HG03565 (cell line): Measurements from ENCODE around the gene MN1.

Experiments
- ATAC-seq: cut with Tn5 transposase; IDR thresholded peaks from one replicate; pipeline ENCODE4 v1.9.1; 2021; ENCODE audit warnings: mild to moderate bottlenecking, moderate library complexity; ENCODE audit not compliant: unreplicated experiment

Gene MN1

GRCh38 chr22:27800250-27801201, 1.0 kb downstream of the MN1 start:
- no peak for ATAC-seq

GRCh38 chr22:27799827-27800249, 1.7 kb downstream of the MN1 start:
- ATAC-seq = no peak

GRCh38 chr22:27799015-27799826, 2.3 kb downstream of the MN1 start:
- no peak for ATAC-seq

- no peak for ATAC-seq
Observed at GRCh38 chr22:27798511-27799014, 3.0 kb downstream of the MN1 start.

- no peak for ATAC-seq
Observed at GRCh38 chr22:27797520-27798391, 3.8 kb downstream of the MN1 start.

GRCh38 chr22:27796829-27797519, 4.6 kb downstream of the MN1 start:
- ATAC-seq = no peak

- no peak for ATAC-seq
Observed at GRCh38 chr22:27795696-27796517, 5.6 kb downstream of the MN1 start.

GRCh38 chr22:27795053-27795452, 6.5 kb downstream of the MN1 start:
- ATAC-seq = no peak

GRCh38 chr22:27794226-27794625, 7.3 kb downstream of the MN1 start:
- ATAC-seq = no peak

GRCh38 chr22:27793576-27793975, 8.0 kb downstream of the MN1 start:
- no peak for ATAC-seq

- ATAC-seq = no peak
Observed at GRCh38 chr22:27792452-27793161, 8.9 kb downstream of the MN1 start.

- ATAC-seq = no peak
Observed at GRCh38 chr22:27791859-27792241, 9.7 kb downstream of the MN1 start.

- ATAC-seq = no peak
Observed at GRCh38 chr22:27791159-27791858, 10.2 kb downstream of the MN1 start.

- ATAC-seq = no peak
Observed at GRCh38 chr22:27790376-27791158, 11.0 kb downstream of the MN1 start.

- no peak for ATAC-seq
Observed at GRCh38 chr22:27788500-27789288, 12.9 kb downstream of the MN1 start.

GRCh38 chr22:27786965-27787364, 14.6 kb downstream of the MN1 start:
- no peak for ATAC-seq
